Right kidney (tissue), 1 donor: Measurements from ENCODE around the gene EPN2.

Source experiments
- DNase-seq: peaks from one replicate; pipeline ENCODE4 v3.0.0-alpha.2; 2016

EPN2 gene

DNA sequence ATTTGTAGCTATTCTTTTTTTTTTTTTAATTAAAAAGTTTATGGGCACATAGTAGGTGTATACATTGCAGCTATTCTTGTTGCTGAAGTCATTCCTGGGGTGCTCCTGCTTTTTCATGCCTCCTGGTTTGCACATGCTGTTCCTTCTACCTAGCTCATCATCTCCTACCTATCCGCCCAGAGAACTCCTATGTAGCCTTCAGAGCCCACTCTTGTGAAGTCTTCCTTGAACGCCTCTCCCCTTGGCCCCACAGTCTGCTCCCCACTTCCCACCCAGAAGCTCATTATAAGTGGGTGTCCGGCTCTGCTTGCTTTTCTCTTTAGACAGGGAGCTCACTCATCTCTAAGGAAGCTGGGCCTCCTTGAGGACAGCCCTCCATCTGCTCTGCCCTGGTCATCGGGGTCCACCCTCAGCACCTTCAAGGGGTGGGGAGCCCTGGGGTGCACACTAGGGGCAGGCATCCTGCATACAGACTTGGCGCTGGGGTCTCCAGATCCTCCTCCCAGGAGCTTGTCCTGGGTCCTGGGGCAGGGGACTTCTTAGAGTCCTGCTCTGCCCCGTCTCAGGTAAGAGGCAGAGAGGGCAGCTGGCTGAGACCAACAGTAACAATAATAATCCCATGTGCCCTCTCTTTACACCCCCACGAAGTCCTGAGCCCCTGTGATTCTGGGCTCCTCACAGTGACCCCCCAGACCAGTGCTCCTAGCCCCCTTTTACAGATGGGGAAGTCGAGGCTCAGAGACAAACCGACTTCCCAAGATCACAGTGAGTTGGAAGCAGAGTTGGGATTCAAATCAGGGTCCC is 128.9 kb downstream of the EPN2 start:
- no peak for DNase-seq

DNA sequence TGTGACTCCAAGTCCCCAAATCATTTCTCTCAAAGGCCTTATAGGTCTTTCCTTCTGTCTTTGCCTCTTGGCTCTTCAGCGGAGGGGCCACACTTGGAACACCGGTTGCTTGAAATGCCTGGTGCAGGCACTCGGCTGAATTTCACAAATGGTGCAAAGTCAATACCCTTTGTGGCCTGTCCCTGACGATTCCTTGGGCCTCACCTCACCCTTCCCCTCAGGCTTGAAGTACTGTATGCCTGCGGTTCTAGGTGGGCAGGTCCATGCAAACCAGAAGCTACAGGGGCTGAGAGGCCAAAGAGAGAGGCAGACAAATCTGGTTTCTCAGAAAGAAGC is 129.4 kb downstream of the EPN2 start:
- DNase-seq, result no peak

DNA sequence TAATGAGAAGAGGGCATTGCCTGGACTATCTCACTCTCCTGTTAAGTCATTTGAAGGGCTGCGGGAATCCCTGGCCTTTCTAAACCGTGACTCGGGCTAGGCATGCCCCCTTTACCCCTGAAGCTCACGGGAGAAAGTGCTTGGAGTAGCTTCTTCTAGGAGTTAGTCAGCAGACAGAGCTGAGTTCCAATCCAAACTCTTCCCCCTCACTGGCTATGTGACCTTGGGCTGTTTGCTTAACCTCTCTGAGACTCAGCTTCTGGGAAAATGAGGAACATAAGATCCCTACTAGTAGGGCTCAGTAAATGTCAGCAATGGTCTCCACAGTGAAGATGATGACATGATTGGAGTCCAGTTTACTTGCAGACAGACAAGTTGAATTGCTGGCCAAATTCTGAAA is 131.1 kb downstream of the EPN2 start:
- no peak for DNase-seq

DNA sequence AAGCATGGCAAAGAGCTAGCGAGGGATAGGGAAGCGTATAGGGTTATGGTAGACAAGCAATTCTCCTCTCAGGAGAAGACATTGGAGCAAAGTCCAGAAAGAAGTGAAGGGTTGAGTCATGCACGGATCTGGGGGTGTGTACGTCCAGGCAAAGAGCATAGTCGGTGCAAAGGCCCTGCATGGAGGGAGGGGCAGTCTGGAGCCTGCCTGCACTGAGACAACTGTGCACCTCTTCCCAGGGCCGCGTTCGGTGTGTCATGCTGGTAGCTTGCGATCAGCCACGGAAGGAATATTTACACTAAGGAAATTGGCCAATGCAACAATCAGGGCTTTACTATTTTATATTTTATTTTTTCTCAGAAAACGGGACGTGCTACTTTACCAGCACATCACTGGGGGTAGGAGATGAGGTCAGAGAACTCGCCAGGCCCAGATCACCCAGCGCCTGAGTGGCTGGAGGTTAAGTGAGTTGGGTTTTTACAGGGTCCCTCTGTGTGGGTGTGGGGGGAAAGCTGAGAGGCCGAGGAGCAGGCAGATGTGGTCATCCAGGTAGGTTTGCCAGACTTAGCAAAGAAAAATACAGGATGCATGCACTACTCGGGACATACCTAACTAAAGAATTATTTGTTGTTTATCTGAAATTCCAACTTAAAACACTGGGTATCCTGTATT is 132.1 kb downstream of the EPN2 start:
- DNase-seq, result no peak

DNA sequence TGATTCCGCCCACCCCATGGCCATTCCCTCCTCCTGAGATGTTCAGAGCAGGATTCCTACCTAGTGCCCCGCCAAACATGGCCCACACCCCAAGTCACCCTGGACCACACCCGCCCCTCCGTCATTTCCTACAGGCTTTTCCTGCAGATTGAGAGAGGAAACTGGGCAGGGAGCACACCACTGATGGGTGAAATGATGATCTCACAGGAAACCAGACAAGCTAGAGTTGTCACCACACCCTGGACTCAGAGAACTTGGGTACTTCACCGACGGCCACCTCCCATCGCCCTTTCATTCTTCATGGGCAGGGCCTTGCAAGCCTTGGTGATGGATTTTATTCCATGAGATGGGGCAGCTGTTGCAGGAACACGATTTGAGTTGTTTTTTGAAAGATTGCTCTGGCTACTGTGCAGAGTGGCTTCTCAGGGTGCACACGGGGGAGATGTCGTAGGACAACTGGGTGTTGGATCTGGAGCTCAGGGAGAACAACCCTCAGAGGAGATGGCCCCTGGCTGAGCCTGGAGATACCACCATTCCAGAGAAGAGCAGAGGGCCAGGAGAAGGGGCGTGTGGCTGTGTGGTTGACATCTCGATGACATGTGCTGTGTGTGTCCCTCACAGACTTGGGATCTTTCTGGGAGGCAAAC is 132.8 kb downstream of the EPN2 start:
- no peak for DNase-seq

DNA sequence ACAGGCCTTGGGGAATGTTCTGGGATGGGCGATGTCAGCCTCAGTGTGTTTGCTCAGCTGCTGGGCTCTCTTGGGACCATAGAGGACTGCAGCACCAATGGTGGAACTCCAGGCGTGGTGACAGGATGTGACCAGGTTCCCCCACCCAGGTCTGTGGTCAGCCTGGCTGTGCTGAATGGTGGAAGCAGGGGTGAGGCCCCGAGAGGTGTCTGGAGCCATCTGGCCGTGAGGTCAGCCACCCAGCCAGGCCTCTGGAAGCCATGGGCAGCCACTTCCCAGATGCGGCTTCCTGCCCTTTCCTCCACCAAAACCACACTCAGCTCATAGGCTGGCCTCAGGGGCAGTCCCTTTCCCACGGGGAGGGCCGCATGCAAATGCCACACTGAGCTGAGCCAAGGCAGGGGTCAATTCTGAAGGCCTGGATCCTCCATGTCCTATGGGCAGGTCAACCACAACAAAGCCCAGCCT is 133.4 kb downstream of the EPN2 start:
- DNase-seq, result no peak

DNA sequence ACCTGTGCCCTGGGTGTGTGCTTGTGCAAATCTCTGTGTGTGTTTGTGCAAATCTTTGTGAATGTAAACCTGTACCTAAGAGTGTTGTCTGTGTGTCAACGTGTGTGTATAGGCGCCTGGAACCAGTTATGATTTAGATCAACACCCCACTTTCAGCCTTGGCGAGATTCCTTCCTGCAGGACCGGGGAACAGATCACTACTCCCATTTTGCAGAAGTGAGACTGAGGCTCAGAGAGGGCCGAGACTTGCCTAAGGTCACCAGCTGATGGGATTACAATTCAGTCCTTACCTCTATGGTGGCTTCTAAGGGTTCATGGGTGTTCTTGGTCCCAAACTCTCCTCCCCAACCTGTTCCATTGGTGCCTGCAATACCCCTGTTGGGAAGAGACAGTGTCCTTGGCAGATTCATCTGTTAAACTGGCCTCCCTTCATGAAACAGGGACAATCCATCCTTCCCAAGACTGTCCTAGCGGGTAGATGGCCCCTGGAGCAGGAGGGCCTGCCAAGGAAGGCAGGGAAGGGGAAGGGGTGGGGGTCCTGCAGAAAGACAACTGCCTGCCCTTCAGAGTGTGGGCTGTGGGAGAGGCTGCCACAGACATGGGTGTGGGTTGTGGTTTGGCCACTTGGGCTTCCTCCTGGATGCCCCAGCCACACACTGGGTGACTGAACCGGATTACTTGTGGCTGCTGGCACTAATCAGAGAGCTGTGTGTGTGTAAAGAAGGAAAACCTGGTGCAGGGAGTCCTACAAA is 134.3 kb downstream of the EPN2 start:
- no peak for DNase-seq

DNA sequence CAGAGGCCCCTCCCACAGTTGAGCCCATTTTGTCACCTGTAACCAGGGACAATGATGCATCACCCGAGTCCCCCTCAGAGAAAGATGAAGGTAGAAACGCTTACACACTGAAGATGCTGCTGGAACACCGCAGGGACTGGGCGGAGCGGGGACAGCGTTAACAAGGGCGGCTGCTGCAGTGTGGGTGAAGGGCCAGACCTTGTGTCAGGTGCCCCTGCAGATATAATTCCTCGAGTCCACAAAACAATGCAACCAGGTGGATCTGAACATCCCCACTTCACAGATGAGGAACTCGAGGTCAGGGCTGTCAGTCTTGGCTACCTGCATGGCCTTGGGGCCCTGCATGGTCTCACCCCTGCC is 134.8 kb downstream of the EPN2 start:
- DNase-seq, result no peak

DNA sequence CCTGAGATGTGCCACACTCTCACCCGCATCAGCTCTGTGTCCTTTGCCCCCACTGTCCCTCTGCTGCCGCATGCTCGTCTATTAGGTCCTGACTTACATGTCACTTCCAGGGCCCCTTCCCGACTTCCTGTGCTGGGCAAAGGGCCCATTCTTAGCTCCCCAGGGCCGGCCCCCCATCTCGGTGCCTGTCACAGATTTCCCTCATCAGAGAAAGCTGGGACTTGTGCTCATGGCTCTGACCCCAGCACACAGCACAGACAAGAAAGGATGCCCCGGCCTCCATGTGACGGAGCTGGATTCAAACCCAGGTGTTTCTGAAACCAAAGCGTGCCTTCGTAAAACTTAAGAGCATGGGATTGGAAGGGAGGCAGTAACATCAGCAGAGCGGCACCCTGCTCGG is 135.3 kb downstream of the EPN2 start:
- no peak for DNase-seq

DNA sequence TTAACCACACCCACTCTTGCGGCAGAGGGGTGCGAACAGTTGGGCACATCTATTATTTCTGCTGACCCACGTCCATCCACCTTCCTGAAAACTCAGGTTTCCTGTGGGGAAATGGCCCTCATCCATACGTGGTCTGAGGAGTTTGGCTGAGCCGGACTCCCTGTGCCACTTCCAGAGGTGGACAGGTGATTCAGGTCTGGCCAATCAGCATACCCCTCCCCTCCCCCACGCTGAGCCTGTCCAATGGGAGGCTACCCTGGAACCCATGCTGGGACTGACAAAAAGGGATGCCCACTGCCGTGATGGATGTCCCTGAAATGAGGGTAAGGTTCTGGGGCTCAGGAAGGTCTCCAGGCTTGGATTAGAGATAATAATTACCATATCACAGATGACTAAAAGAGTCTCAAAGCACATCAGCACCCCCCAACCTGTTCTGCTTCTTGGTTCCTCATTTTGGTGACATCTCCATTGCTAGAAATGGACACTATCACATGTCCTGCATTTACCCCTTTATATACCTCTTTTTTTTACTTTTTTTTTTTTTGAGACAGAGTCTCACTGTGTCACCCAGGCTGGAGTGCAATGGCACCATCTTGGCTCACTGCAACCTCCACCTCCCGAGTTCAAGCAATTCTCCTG is 135.8 kb downstream of the EPN2 start:
- DNase-seq, result no peak

DNA sequence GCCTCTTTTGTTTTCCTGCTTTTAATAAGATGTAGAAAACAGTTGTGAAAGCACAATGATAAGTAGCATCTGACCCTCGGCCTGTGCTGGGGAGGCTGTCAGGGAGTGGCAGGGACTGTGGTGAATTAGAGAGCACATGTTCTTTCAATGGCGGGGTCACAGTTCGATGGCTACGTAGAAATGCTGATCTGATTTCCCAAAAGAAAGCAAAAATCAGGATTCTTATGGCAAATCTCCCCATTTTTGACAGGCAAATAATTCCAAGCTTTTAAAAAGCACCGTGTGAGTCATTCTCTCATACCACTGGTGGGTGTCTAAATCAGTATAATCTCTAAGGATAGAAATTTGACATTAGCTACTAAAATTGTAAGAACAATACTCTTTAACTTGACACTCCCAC is 137.0 kb downstream of the EPN2 start:
- no peak for DNase-seq

DNA sequence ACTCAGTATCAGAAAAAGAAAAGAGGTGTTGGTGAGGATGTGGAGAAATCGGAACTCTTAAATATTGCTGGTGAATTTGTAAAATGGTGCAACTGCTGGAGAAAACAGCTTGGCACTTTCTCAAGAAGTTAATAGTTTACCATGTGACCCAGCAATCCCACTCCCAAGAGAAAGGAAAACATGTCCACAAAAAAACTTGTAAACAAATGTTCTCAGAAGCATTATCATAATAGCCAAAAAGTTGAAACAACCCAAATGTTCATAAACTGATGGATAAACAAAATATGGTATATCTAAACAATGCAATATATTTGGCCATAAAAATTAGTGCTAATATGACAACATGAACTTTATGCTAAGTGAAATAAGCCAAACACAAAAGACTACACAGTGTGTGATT is 138.6 kb downstream of the EPN2 start:
- DNase-seq, result no peak

DNA sequence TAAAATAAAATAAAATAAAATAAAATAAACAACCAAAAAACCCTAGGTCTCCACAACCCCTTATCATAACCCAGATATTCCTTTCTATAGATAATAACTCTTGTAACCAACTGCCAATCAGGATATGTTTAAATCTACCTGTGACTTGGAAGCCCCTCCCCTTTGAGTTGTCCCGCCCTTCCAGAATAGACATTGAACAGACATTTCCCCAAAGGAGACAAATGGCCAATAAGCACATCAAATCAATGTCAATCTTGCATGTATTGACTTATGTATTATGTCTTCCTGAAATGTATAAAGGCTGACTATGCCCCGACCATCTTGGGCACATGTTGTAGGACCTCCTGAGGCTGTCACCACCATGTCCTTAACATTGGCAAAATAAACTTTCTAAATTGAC is 139.6 kb downstream of the EPN2 start:
- no peak for DNase-seq

DNA sequence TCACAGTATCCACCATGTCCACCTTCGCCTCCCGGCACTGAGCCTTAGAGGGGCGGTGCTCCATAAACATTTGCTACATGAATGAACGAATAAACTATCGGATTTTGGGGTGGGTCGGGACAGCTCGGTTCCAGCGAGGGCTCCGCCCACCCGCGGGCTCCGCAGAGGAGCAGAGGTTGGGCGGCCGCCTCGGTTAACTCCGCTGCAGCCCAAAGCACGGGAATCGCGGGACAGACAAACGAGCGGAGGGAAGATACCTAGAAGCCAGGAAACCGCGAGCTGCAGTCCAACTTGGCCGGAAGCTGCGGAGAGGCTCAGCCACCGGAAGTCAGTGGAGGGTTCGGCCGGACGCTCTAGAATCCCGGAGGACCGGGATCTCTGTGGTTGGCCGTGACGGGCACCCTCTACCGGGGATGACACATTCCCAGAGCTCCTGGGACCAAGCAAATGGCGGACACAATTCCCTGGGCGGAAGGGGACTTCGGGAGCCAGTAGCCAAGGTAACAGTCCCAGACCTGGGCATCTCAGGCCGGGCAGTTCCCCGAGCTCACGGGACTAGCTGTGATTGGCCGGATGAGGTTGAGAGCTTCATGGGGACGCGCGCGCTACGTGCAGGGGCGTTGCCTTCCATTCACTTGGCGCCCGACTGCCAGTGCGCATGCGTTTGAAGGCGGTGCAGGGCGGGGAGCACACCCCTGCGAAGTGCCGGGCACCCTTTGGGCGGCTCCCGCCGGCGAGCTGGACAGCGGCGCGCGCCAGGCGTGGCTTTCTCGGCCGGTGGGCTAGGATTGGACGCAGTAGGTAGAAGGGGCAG is 140.6 kb downstream of the EPN2 start:
- DNase-seq, result peak; percentile 100

DNA sequence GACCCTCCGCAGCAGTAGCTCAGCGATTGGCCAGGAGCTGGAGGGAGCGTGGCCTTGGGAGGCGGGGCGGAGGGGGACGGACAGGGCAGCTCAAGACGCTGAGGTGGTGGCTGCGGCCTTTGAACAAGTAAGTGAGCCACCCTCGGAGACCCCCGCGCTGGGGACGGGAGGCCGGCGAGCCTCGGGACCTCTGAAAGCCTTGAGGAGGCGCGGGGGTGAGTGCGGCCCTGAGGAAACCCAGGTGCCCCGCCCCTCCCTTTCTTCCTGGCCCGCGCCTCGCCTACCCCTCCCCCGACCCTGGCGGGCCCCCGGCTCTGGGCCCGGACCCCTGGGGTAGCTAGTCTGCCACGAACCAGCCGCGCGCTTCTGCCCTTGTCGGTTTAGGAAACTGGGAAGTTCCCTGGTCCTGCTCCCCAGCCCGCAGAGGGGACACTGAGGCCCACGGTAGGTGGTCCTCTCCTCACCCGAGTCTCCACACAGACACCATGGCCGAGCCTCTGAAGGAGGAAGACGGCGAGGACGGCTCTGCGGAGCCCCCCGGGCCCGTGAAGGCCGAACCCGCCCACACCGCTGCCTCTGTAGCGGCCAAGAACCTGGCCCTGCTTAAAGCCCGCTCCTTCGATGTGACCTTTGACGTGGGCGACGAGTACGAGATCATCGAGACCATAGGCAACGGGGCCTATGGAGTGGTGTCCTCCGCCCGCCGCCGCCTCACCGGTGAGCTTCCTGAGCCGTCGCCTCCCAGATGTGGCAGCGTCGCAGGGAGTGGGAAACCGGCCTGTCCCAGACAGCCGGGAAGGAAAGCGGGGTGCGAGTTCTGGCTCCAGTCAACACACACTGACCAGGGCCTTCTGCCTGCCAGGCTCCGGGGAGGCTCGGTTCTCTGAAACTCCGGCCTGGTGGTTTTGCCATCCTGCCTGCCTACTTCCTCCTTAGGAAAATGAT is 141.5 kb downstream of the EPN2 start, which contains the start of gene MAPK7:
MAPK7 (plus strand) TSS at position 83 of the 945 bp plus-strand sequence; CDS start at position 486, 403 bp downstream.
- no peak for DNase-seq

DNA sequence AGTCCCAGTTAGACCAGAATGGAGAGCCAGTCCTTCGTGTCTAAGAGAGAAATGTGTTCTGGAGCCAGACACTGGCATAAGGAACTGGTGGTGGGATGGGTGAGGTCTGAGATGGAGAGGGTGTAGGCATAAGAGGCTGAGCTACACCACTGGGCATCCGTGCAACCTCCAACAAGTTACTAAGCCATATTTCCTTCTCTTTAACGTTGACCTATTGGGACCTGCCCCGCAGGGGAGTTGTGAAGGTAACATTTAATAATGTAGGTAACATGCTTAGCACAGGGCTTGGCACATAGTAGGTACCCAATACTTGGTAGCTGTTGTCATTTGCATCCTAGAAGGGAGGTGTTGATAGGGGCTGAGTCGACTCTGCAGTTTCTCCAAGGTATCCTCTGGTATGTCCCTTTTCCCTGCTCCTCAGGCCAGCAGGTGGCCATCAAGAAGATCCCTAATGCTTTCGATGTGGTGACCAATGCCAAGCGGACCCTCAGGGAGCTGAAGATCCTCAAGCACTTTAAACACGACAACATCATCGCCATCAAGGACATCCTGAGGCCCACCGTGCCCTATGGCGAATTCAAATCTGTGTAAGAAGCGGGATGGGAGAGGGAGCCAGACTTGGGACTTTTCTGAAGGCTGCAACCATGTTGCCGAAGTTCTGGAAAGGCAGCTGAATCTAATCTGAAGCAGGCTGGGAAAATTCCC is 142.3 kb downstream of the EPN2 start:
- DNase-seq, result no peak

DNA sequence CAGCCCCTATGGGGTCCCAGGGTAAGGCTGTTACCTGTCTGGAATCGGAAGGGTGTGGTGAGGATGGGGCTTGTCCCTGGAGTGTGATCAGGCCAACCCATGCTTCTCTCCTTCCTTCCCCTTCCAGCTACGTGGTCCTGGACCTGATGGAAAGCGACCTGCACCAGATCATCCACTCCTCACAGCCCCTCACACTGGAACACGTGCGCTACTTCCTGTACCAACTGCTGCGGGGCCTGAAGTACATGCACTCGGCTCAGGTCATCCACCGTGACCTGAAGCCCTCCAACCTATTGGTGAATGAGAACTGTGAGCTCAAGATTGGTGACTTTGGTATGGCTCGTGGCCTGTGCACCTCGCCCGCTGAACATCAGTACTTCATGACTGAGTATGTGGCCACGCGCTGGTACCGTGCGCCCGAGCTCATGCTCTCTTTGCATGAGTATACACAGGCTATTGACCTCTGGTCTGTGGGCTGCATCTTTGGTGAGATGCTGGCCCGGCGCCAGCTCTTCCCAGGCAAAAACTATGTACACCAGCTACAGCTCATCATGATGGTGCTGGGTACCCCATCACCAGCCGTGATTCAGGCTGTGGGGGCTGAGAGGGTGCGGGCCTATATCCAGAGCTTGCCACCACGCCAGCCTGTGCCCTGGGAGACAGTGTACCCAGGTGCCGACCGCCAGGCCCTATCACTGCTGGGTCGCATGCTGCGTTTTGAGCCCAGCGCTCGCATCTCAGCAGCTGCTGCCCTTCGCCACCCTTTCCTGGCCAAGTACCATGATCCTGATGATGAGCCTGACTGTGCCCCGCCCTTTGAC is 143.5 kb downstream of the EPN2 start:
- no peak for DNase-seq

DNA sequence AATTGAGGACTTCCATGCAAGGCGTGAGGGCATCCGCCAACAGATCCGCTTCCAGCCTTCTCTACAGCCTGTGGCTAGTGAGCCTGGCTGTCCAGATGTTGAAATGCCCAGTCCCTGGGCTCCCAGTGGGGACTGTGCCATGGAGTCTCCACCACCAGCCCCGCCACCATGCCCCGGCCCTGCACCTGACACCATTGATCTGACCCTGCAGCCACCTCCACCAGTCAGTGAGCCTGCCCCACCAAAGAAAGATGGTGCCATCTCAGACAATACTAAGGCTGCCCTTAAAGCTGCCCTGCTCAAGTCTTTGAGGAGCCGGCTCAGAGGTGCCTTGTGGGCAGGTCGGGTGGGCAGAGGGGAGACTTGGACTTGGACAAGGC is 144.2 kb downstream of the EPN2 start:
- DNase-seq, result no peak
